Small intestine (tissue), 7 donors: ENCODE results near the gene NGRN. TPM values are rescaled to one million over a fixed set of nuclear protein-coding genes. Genes with fewer than 3 reads are reported as not detected.
"Not testable (repeated sequence)": the region's sequence is repeated elsewhere in the genome, so short reads cannot be mapped to it uniquely, and the experiment has no call there.

Experiments used
- DNase-seq, 2 donors: peaks; one replicate each; pipeline versions ENCODE4 v3.0.0 to v3.0.0-alpha.2; 2013
- FAIRE-seq: peaks from 2 replicates; lab custom pipeline; 2012; peaks lifted over from hg19 to GRCh38; lab: Jason Lieb, UNC
- H3K27ac ChIP-seq, 3 donors: one replicate each; pipeline ENCODE4 v1.5.1; 2013; ENCODE audit warnings: low read length in 2 of 3, mild to moderate bottlenecking in 2 of 3, control low read depth in 1 of 3, inconsistent platforms in 1 of 3, low read depth in 1 of 3, moderate library complexity in 1 of 3
- H3K27me3 ChIP-seq, 3 donors: one replicate each; pipeline ENCODE4 v1.6.1; 2013; ENCODE audit warnings: low read length in 3 of 3, inconsistent platforms in 1 of 3; ENCODE audit not compliant: control insufficient read depth in 3 of 3, insufficient read depth in 3 of 3
- H3K36me3 ChIP-seq, 3 donors: one replicate each; pipeline ENCODE4 v1.6.1; 2013; ENCODE audit warnings: low read length in 3 of 3, inconsistent platforms in 1 of 3, low read depth in 1 of 3, mild to moderate bottlenecking in 1 of 3, moderate library complexity in 1 of 3; ENCODE audit not compliant: control insufficient read depth in 3 of 3, insufficient read depth in 2 of 3
- H3K4me1 ChIP-seq, 3 donors: one replicate each; pipeline ENCODE4 v1.6.1; 2013; ENCODE audit warnings: low read length in 2 of 3, inconsistent platforms in 1 of 3, low read depth in 1 of 3, mild to moderate bottlenecking in 1 of 3, moderate library complexity in 1 of 3; ENCODE audit not compliant: control insufficient read depth in 3 of 3, insufficient read depth in 2 of 3
- H3K4me3 ChIP-seq, 3 donors: one replicate each; pipeline ENCODE4 v1.5.1; 2013; ENCODE audit warnings: low read length in 3 of 3, control low read depth in 1 of 3, inconsistent platforms in 1 of 3, low read depth in 1 of 3, mild to moderate bottlenecking in 1 of 3, moderate library complexity in 1 of 3
- H3K9me3 ChIP-seq, 2 donors: one replicate each; pipeline ENCODE4 v1.6.1; 2013; ENCODE audit warnings: low read depth in 1 of 2, low read length in 1 of 2; ENCODE audit not compliant: control insufficient read depth in 2 of 2, insufficient read depth in 1 of 2
- WGBS, 3 donors: extraction: QIAGEN DNeasy Blood & Tissue Kit; methylation state at CpG; one replicate each; pipeline ENCODE4 v1.1.7; 2013; 5-methylcytosine and 5-hydroxymethylcytosine counted together
- polyA plus RNA-seq, 4 donors: library from polyadenylated mRNA; stranded (reverse) in 3 of 4; unstranded in 1 of 4; fragments of 200-250 nt in 3 of 4; fragments of 120-200 nt in 1 of 4; gene quantifications; one replicate each; pipeline versions ENCODE4 v1.2.1 to v1.2.3, GENCODE V29; 2013
- donor health status: healthy with polysubstance abuse.
- donor health status: control.
- donor health status: control.
- donor health status: Bipolar disorder and iron deficiency.
- donor health status: healthy.

The NGRN gene
- polyA plus RNA-seq, 4 donors = 41.4 to 69.8 (median 49.9) TPM

GRCh38 chr15:90294601-90295269 is 29.3 kb downstream of the NGRN start:
- H3K4me3 ChIP-seq = peak overlapping the region in 2 of 3 donors; percentile 21 to 46
- H3K36me3 ChIP-seq = no peaks in the 10 kb centered on the region
- H3K9me3 ChIP-seq = no peaks in the 10 kb centered on the region
- DNase-seq = no peak
- H3K4me1 ChIP-seq = peaks cover 0 to 14% (median 5%) of the 10 kb centered on the region in 3 donors
- peak overlapping the region in 1 of 3 donors; percentile 6 for H3K27ac ChIP-seq
- WGBS, 3 donors = 14 to 61% (median 40%) methylated on average over 16 of the region's 16 CpGs
- no peak for FAIRE-seq
- H3K27me3 ChIP-seq = no peaks in the 10 kb centered on the region

- 20 to 47% (median 30%) methylated on average over 7 to 10 of the region's 10 CpGs for WGBS, 3 donors
- no peaks in the 10 kb centered on the region for H3K27me3 ChIP-seq
- peak overlapping the region in 1 of 3 donors; percentile 6 for H3K27ac ChIP-seq
- H3K4me3 ChIP-seq = peak overlapping the region in 2 of 3 donors; percentile 21 to 46
- H3K9me3 ChIP-seq = no peaks in the 10 kb centered on the region
- H3K36me3 ChIP-seq = no peaks in the 10 kb centered on the region
- DNase-seq = peak in 1 of 2 donors; percentile 19
- no peak for FAIRE-seq
- H3K4me1 ChIP-seq = peaks cover 0 to 14% (median 5%) of the 10 kb centered on the region in 3 donors
Measured at GRCh38 chr15:90295270-90295648, 29.8 kb downstream of the NGRN start.

GRCh38 chr15:90296316-90296884 is 30.9 kb downstream of the NGRN start:
- 45 to 61% (median 48%) methylated on average over 4 of the region's 4 CpGs for WGBS, 3 donors

GRCh38 chr15:90297021-90297420 is 31.5 kb downstream of the NGRN start:
- no peak overlapping the region for H3K4me3 ChIP-seq
- H3K27me3 ChIP-seq = no peaks in the 10 kb centered on the region
- WGBS, 3 donors = 55 to 67% (median 64%) methylated on average over 4 of the region's 4 CpGs
- no peak overlapping the region for H3K27ac ChIP-seq
- DNase-seq = no peak
- H3K4me1 ChIP-seq = peaks cover 0 to 14% (median 5%) of the 10 kb centered on the region in 3 donors
- FAIRE-seq = no peak
- no peaks in the 10 kb centered on the region for H3K9me3 ChIP-seq
- no peaks in the 10 kb centered on the region for H3K36me3 ChIP-seq

More at GRCh38 chr15:90296316-90296884, 30.9 kb downstream of the NGRN start:
- not testable (repeated sequence) for H3K27me3 ChIP-seq, H3K36me3 ChIP-seq, H3K4me3 ChIP-seq, H3K27ac ChIP-seq, DNase-seq, H3K9me3 ChIP-seq, FAIRE-seq
- H3K4me1 ChIP-seq = peaks cover 0 to 14% (median 5%) of the 10 kb centered on the region in 3 donors

GRCh38 chr15:90300541-90300940 is 35.1 kb downstream of the NGRN start:
- no peak for FAIRE-seq
- Histone ChIP-seq H3K27me3 (no peaks in the 10 kb centered on the region), H3K4me3 (no peak overlapping the region), H3K4me1 (no peaks in the 10 kb centered on the region), H3K9me3 (no peaks in the 10 kb centered on the region), H3K36me3 (no peaks in the 10 kb centered on the region), H3K27ac (no peak overlapping the region)
- no peak for DNase-seq
- 89 to 93% (median 89%) methylated on average over 9 of the region's 9 CpGs for WGBS, 3 donors

- WGBS, 3 donors = 68 to 72% (median 69%) methylated on average over 21 of the region's 21 CpGs
- DNase-seq = peak; percentile 59 to 63
- Histone ChIP-seq H3K4me3 (no peak overlapping the region), H3K36me3 (no peaks in the 10 kb centered on the region), H3K27ac (no peak overlapping the region), H3K4me1 (peaks cover 0 to 6% (median 0%) of the 10 kb centered on the region in 3 donors), H3K27me3 (no peaks in the 10 kb centered on the region), H3K9me3 (no peaks in the 10 kb centered on the region)
- FAIRE-seq = no peak
Measured at GRCh38 chr15:90300988-90301706, 35.7 kb downstream of the NGRN start.

GRCh38 chr15:90301707-90302300 is 36.3 kb downstream of the NGRN start:
- no peak overlapping the region for H3K4me3 ChIP-seq
- peaks cover 0 to 8% (median 0%) of the 10 kb centered on the region in 3 donors for H3K4me1 ChIP-seq
- FAIRE-seq = no peak
- H3K36me3 ChIP-seq = no peaks in the 10 kb centered on the region
- DNase-seq = no peak
- 71 to 85% (median 75%) methylated on average over 8 of the region's 8 CpGs for WGBS, 3 donors
- no peaks in the 10 kb centered on the region for H3K9me3 ChIP-seq
- H3K27ac ChIP-seq = no peak overlapping the region
- no peaks in the 10 kb centered on the region for H3K27me3 ChIP-seq

- not testable (repeated sequence) for H3K36me3 ChIP-seq, DNase-seq, H3K9me3 ChIP-seq, FAIRE-seq, H3K27ac ChIP-seq, H3K4me3 ChIP-seq, H3K27me3 ChIP-seq
- 92 to 95% (median 95%) methylated on average over 14 of the region's 14 CpGs for WGBS, 3 donors
- H3K4me1 ChIP-seq = peaks cover 0 to 11% (median 0%) of the 10 kb centered on the region in 3 donors
Measured at GRCh38 chr15:90305355-90305754, 39.9 kb downstream of the NGRN start.
